Neural progenitor cell (in vitro differentiated cells): Measurements from ENCODE around the gene SHROOM3. TPM values are rescaled to one million over a fixed set of nuclear protein-coding genes. Genes with fewer than 3 reads are reported as not detected.

Source experiments
- DNase-seq: peaks from one replicate; pipeline ENCODE4 v3.0.0-alpha.2; 2016; ENCODE audit warnings: low spot score
- H2AFZ ChIP-seq: fragments of 200-600 bp; sonication (generic); replicated peaks from 2 replicates; pipeline ENCODE4 v1.6.1; 2016; ENCODE audit warnings: antibody characterized with exemption
- H3F3A ChIP-seq: fragments of 200-600 bp; sonication (generic); 2 replicates; pipeline ENCODE4 v1.6.1; 2016; ENCODE audit warnings: antibody characterized with exemption, low read depth
- H3K27ac ChIP-seq: fragments of 200-600 bp; sonication (generic); 2 replicates; pipeline ENCODE4 v1.5.1; 2016; ENCODE audit warnings: mild to moderate bottlenecking
- H3K27me3 ChIP-seq: fragments of 200-600 bp; sonication (generic); 2 replicates; pipeline ENCODE4 v1.6.1; 2016; ENCODE audit warnings: mild to moderate bottlenecking, moderate library complexity
- H3K36me3 ChIP-seq: fragments of 200-600 bp; sonication (generic); 2 replicates; pipeline ENCODE4 v1.5.1; 2016
- H3K4me1 ChIP-seq: fragments of 200-600 bp; sonication (generic); 2 replicates; pipeline ENCODE4 v1.6.1; 2016; ENCODE audit warnings: mixed run types
- H3K4me2 ChIP-seq: fragments of 200-600 bp; sonication (generic); 2 replicates; pipeline ENCODE4 v1.6.1; 2016
- H3K4me3 ChIP-seq: fragments of 200-600 bp; sonication (generic); 2 replicates; pipeline ENCODE4 v1.5.1; 2016
- H3K79me2 ChIP-seq: fragments of 200-600 bp; sonication (generic); 2 replicates; pipeline ENCODE4 v1.6.1; 2016; ENCODE audit warnings: low read depth
- H3K9ac ChIP-seq: fragments of 200-600 bp; sonication (generic); 2 replicates; pipeline ENCODE4 v1.6.1; 2016
- H3K9me3 ChIP-seq: fragments of 200-600 bp; sonication (generic); 2 replicates; pipeline ENCODE4 v1.5.1; 2016; ENCODE audit warnings: low read depth
- H4K20me1 ChIP-seq: fragments of 200-600 bp; sonication (generic); 2 replicates; pipeline ENCODE4 v1.6.1; 2016; ENCODE audit warnings: low read depth
- H3K27ac Mint-ChIP-seq: 3 replicates; pipeline ENCODE4 v1.8.0; 2021; ENCODE audit warnings: mixed read lengths
- H3K27me3 Mint-ChIP-seq: 2 replicates; pipeline ENCODE4 v1.8.0; 2022; ENCODE audit warnings: low read depth, mild to moderate bottlenecking, inconsistent platforms, moderate library complexity, mixed read lengths; ENCODE audit not compliant: insufficient read depth
- H3K36me3 Mint-ChIP-seq: 3 replicates; pipeline ENCODE4 v1.8.0; 2021; ENCODE audit warnings: mixed read lengths
- H3K4me1 Mint-ChIP-seq: 3 replicates; pipeline ENCODE4 v1.8.0; 2021; ENCODE audit warnings: mixed read lengths
- H3K4me3 Mint-ChIP-seq: 3 replicates; pipeline ENCODE4 v1.8.0; 2021; ENCODE audit warnings: mild to moderate bottlenecking, moderate library complexity, mixed read lengths
- H3K9me3 Mint-ChIP-seq: 3 replicates; pipeline ENCODE4 v1.8.0; 2020; ENCODE audit warnings: mixed read lengths
- EZH2 ChIP-seq: fragments of 200-600 bp; sonication (generic); IDR thresholded peaks from 2 replicates; pipeline ENCODE4 v1.6.1; 2017; ENCODE audit warnings: antibody characterized with exemption, mild to moderate bottlenecking, moderate library complexity
- EZH2phosphoT487 ChIP-seq: fragments of 200-600 bp; sonication (generic); IDR thresholded peaks from 2 replicates; pipeline ENCODE4 v1.6.1; 2017; ENCODE audit warnings: antibody characterized with exemption
- total RNA-seq: library from RNA; depleted of rRNA; stranded (reverse); fragments of >200 nt; gene quantifications from 2 replicates; pipeline ENCODE4 v1.2.3, GENCODE V29; 2015; ENCODE audit warnings: low replicate concordance
- TF ChIP-seq, protein P1 (sequence below): fragments of 200-600 bp; sonication (generic); IDR thresholded peaks from 2 replicates; pipeline ENCODE4 v1.5.1; 2017; ENCODE audit warnings: antibody characterized with exemption, mild to moderate bottlenecking

The SHROOM3 gene
- total RNA-seq, 1 donor from 2014 or later = 36.6 TPM

DNA sequence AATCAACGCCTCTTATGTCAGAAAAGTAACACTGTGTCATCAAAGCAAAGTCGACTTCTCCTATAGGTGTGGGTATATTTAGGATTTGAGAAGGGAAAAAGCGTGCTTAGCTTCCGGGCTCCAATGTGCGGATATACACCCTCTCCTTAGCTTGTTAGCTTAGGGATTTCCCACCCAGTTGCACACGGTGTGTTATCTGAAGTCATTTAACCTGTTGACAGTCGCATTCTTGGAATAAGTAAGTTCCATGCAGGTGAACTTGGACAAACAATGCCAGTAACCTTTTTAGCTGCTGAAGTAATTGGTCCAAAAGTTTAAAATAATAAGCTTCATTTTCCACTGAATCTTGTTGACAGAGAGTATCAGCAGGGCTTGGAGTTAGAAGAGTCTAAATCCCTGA, 113.7 kb downstream of the SHROOM3 start:
- Histone ChIP-seq H3K4me2 (no peak overlapping the region), H3K36me3 (peaks cover under 1% of the 10 kb centered on the region), H3F3A (peaks cover 30% of the 10 kb centered on the region), H3K9ac (no peak overlapping the region), H3K9me3 (no peaks in the 10 kb centered on the region), H3K4me1 (peaks cover 41% of the 10 kb centered on the region), H3K27ac (no peak overlapping the region), H3K79me2 (peaks cover 68% of the 10 kb centered on the region), H2AFZ (no peak overlapping the region), H4K20me1 (peaks cover 67% of the 10 kb centered on the region), H3K27me3 (no peaks in the 10 kb centered on the region), H3K4me3 (no peak overlapping the region)
- Mint-ChIP-seq H3K27ac (peak overlapping the region; percentile 46), H3K27me3 (peaks cover 2% of the 10 kb centered on the region), H3K36me3 (peaks cover 10% of the 10 kb centered on the region), H3K9me3 (peaks cover 2% of the 10 kb centered on the region), H3K4me3 (no peak overlapping the region), H3K4me1 (peaks cover 48% of the 10 kb centered on the region)
- no peak for DNase-seq
- TF ChIP-seq EZH2 (no peak), EZH2phosphoT487 (no peak)
- TF ChIP-seq, protein P1, sequence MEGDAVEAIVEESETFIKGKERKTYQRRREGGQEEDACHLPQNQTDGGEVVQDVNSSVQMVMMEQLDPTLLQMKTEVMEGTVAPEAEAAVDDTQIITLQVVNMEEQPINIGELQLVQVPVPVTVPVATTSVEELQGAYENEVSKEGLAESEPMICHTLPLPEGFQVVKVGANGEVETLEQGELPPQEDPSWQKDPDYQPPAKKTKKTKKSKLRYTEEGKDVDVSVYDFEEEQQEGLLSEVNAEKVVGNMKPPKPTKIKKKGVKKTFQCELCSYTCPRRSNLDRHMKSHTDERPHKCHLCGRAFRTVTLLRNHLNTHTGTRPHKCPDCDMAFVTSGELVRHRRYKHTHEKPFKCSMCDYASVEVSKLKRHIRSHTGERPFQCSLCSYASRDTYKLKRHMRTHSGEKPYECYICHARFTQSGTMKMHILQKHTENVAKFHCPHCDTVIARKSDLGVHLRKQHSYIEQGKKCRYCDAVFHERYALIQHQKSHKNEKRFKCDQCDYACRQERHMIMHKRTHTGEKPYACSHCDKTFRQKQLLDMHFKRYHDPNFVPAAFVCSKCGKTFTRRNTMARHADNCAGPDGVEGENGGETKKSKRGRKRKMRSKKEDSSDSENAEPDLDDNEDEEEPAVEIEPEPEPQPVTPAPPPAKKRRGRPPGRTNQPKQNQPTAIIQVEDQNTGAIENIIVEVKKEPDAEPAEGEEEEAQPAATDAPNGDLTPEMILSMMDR = no peak

DNA sequence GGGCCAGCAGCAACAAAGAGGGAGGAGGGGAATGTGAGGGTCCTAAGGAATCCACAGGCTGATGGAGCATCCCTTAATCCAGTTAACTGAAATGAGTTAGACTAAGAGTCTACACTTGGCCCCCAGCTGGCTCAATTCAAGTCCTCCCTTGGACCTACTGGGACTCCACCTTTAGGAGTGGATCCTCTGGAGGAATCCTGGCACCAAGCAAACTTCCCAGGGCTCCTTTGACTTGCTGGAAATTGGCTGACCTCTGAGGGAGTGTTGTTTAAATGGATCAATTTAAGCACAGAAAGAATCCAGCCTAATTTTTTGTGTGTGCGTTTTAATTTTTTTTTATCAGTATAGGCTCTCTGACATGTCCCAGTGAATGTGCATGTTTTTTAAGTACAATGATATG, 114.7 kb downstream of the SHROOM3 start:
- Mint-ChIP-seq H3K27ac (no peak overlapping the region), H3K27me3 (peaks cover 2% of the 10 kb centered on the region), H3K9me3 (peaks cover 10% of the 10 kb centered on the region), H3K36me3 (peaks cover 12% of the 10 kb centered on the region), H3K4me1 (peaks cover 45% of the 10 kb centered on the region), H3K4me3 (no peak overlapping the region)
- no peak overlapping the region for H2AFZ ChIP-seq
- no peak overlapping the region for H3K4me3 ChIP-seq
- H3F3A ChIP-seq = peaks cover 30% of the 10 kb centered on the region
- H3K36me3 ChIP-seq = peaks cover 5% of the 10 kb centered on the region
- no peak overlapping the region for H3K27ac ChIP-seq
- H3K9ac ChIP-seq = no peak overlapping the region
- TF ChIP-seq, protein P1 = no peak
- TF ChIP-seq EZH2 = no peak
- no peak for TF ChIP-seq EZH2phosphoT487
- H3K4me2 ChIP-seq = no peak overlapping the region
- H3K9me3 ChIP-seq = no peaks in the 10 kb centered on the region
- H3K27me3 ChIP-seq = no peaks in the 10 kb centered on the region
- peaks cover 38% of the 10 kb centered on the region for H3K4me1 ChIP-seq
- DNase-seq = no peak
- H3K79me2 ChIP-seq = peaks cover 63% of the 10 kb centered on the region
- peaks cover 62% of the 10 kb centered on the region for H4K20me1 ChIP-seq

DNA sequence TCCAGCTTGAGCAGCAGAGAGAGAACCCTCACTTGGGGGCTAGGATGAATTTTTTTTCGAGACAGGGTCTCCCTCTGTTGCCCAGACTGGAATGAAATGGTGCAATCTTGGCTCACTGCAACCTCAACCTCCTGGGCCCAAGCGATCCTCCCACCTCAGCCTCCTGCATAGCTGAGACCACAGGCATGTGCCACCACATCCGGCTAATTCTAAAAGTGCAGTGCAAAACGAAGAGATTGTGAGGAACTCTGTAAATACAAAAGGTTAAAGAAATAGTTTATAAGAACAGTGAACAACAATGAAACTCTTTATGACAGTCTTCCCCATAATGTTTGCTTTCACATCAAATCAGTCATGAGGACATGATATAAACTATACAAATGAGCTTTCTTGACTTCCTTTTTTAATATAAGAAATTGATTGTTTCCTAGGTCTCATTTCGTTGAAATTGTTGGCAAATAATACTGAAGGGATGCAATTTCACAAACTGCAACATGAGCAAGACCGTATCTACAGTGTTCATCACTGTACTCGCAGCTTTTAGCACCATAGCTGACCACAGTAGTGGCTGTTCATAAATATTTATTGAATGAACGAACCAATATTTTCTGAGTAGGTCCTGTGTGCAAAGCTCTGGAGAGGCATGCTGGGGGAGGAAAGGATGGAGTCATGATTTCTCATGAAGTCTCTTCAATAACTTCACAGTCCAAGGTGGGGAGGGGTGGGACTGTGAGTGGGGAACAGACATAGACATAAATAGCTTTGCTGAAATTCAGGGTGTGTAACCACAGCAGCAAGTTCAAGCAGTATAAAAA, 116.1 kb downstream of the SHROOM3 start:
- Histone ChIP-seq H3K4me1 (peaks cover 29% of the 10 kb centered on the region), H3K9ac (no peak overlapping the region), H2AFZ (no peak overlapping the region), H3K27me3 (no peaks in the 10 kb centered on the region), H3K36me3 (peaks cover 5% of the 10 kb centered on the region), H3F3A (peaks cover 18% of the 10 kb centered on the region), H3K79me2 (peaks cover 54% of the 10 kb centered on the region), H3K4me2 (no peak overlapping the region), H3K9me3 (no peaks in the 10 kb centered on the region), H4K20me1 (peaks cover 48% of the 10 kb centered on the region), H3K4me3 (no peak overlapping the region), H3K27ac (no peak overlapping the region)
- Mint-ChIP-seq H3K27ac (no peak overlapping the region), H3K4me3 (no peak overlapping the region), H3K36me3 (peaks cover 17% of the 10 kb centered on the region), H3K27me3 (no peaks in the 10 kb centered on the region), H3K4me1 (peaks cover 37% of the 10 kb centered on the region), H3K9me3 (peaks cover 16% of the 10 kb centered on the region)
- no peak for TF ChIP-seq EZH2phosphoT487
- no peak for TF ChIP-seq EZH2
- TF ChIP-seq, protein P1 = no peak
- DNase-seq = no peak
